Measurements from ENCODE around the gene GSPT1. TPM values are rescaled to one million over a fixed set of nuclear protein-coding genes. Genes with fewer than 3 reads are reported as not detected.

The GSPT1 gene
- polyA plus RNA-seq, 6 donors from 2014 or later: 35.4 to 65.5 (median 54.3) TPM

- H3K4me3 Mint-ChIP-seq: no peak overlapping the region
- peaks cover 1 to 12% (median 8%) of the 10 kb centered on the region in 3 donors for H3K4me1 Mint-ChIP-seq
- no peak for ATAC-seq (ENCODE audit: low read depth in 2 of 2)
- peaks cover 0 to 7% of the 10 kb centered on the region in 2 donors for H3K36me3 Mint-ChIP-seq
- H3K9me3 Mint-ChIP-seq: no peaks in the 10 kb centered on the region
- no peaks in the 10 kb centered on the region for H3K27me3 Mint-ChIP-seq
- no peak for DNase-seq
- H3K27ac Mint-ChIP-seq: no peak overlapping the region
Observed at GRCh38 chr16:11869353-11870228, 46.2 kb downstream of the GSPT1 start.

- ATAC-seq (ENCODE audit: low read depth in 2 of 2) (no peak), DNase-seq (no peak)
- H3K36me3 Mint-ChIP-seq: peaks cover 0 to 7% of the 10 kb centered on the region in 2 donors
- H3K4me3 Mint-ChIP-seq: no peak overlapping the region
- H3K27me3 Mint-ChIP-seq: no peaks in the 10 kb centered on the region
- peaks cover 4 to 15% (median 8%) of the 10 kb centered on the region in 3 donors for H3K4me1 Mint-ChIP-seq
- peak overlapping the region in 2 of 6 donors; percentile 42 to 56 for H3K27ac Mint-ChIP-seq
- H3K9me3 Mint-ChIP-seq: no peaks in the 10 kb centered on the region
Observed at GRCh38 chr16:11868412-11868980, 47.3 kb downstream of the GSPT1 start.

GRCh38 chr16:11862489-11862888, 53.3 kb downstream of the GSPT1 start:
- H3K9me3 Mint-ChIP-seq: no peaks in the 10 kb centered on the region
- H3K36me3 Mint-ChIP-seq: no peaks in the 10 kb centered on the region
- ATAC-seq (ENCODE audit: low read depth in 2 of 2): no peak

GRCh38 chr16:11857161-11857560, 58.6 kb downstream of the GSPT1 start:
- no peak overlapping the region for H3K27ac Mint-ChIP-seq
- no peaks in the 10 kb centered on the region for H3K9me3 Mint-ChIP-seq
- peak overlapping the region in 1 of 8 donors; percentile 39 for H3K4me3 Mint-ChIP-seq
- ATAC-seq (ENCODE audit: low read depth in 2 of 2) (no peak), DNase-seq (no peak)
- no peaks in the 10 kb centered on the region for H3K36me3 Mint-ChIP-seq
- H3K4me1 Mint-ChIP-seq: peaks cover 22 to 39% (median 34%) of the 10 kb centered on the region in 3 donors
- no peaks in the 10 kb centered on the region for H3K27me3 Mint-ChIP-seq

More at GRCh38 chr16:11862489-11862888, 53.3 kb downstream of the GSPT1 start:
- no peak for DNase-seq
- no peak overlapping the region for H3K27ac Mint-ChIP-seq
- no peaks in the 10 kb centered on the region for H3K27me3 Mint-ChIP-seq
- H3K4me1 Mint-ChIP-seq: peaks cover 15 to 21% (median 18%) of the 10 kb centered on the region in 3 donors
- H3K4me3 Mint-ChIP-seq: no peak overlapping the region

- Mint-ChIP-seq H3K27me3 (no peaks in the 10 kb centered on the region), H3K4me3 (peak overlapping the region; percentile 97 to 99 (median 98)), H3K27ac (peak overlapping the region; percentile 95 to 99 (median 98)), H3K36me3 (no peaks in the 10 kb centered on the region), H3K4me1 (peaks cover 22 to 72% (median 51%) of the 10 kb centered on the region in 3 donors), H3K9me3 (no peaks in the 10 kb centered on the region)
- ATAC-seq (ENCODE audit: low read depth in 2 of 2): no peak
- no peak for DNase-seq
Observed at GRCh38 chr16:11852092-11852809, 63.5 kb downstream of the GSPT1 start.

- Mint-ChIP-seq H3K36me3 (peaks cover 0 to 2% of the 10 kb centered on the region in 2 donors), H3K27ac (peak within 1 kb of the TSS; percentile 95 to 99 (median 98)), H3K27me3 (no peaks in the 10 kb centered on the region), H3K4me1 (peaks cover 22 to 67% (median 49%) of the 10 kb centered on the region in 3 donors), H3K4me3 (peak within 1 kb of the TSS; percentile 97 to 99 (median 98)), H3K9me3 (no peaks in the 10 kb centered on the region)
- peak; percentile 88 to 91 for ATAC-seq (ENCODE audit: low read depth in 2 of 2)
- DNase-seq: peak; percentile 96
Observed at GRCh38 chr16:11851294-11852091, 64.3 kb downstream of the GSPT1 start, which contains the start of gene RSL1D1. Gene RSL1D1, minus strand, starts transcription at chr16:11851542. Its CDS starts 30 bp downstream, at chr16:11851512.

- peak overlapping the region in 2 of 6 donors; percentile 15 to 69 for H3K27ac Mint-ChIP-seq
- ATAC-seq (ENCODE audit: low read depth in 2 of 2): no peak
- no peaks in the 10 kb centered on the region for H3K9me3 Mint-ChIP-seq
- H3K4me3 Mint-ChIP-seq: peak overlapping the region in 5 of 8 donors; percentile 19 to 98 (median 53)
- H3K36me3 Mint-ChIP-seq: peaks cover 0 to 4% of the 10 kb centered on the region in 2 donors
- H3K4me1 Mint-ChIP-seq: peaks cover 13 to 45% (median 42%) of the 10 kb centered on the region in 3 donors
- H3K27me3 Mint-ChIP-seq: no peaks in the 10 kb centered on the region
- no peak for DNase-seq
Observed at GRCh38 chr16:11848842-11849241, 66.9 kb downstream of the GSPT1 start.

GRCh38 chr16:11844499-11844898, 71.3 kb downstream of the GSPT1 start:
- Mint-ChIP-seq H3K9me3 (no peaks in the 10 kb centered on the region), H3K36me3 (peaks cover 7 to 8% of the 10 kb centered on the region in 2 donors), H3K27me3 (no peaks in the 10 kb centered on the region), H3K4me1 (peaks cover 3 to 17% (median 15%) of the 10 kb centered on the region in 3 donors), H3K27ac (peak overlapping the region in 2 of 6 donors; percentile 35 to 47), H3K4me3 (no peak overlapping the region)
- no peak for DNase-seq
- no peak for ATAC-seq (ENCODE audit: low read depth in 2 of 2)

- Mint-ChIP-seq H3K27me3 (no peaks in the 10 kb centered on the region), H3K27ac (peak overlapping the region in 1 of 6 donors; percentile 47)
Observed at GRCh38 chr16:11843861-11844260, 71.9 kb downstream of the GSPT1 start.

GRCh38 chr16:11843206-11843605, 72.5 kb downstream of the GSPT1 start:
- Mint-ChIP-seq H3K4me1 (peaks cover 3 to 5% (median 4%) of the 10 kb centered on the region in 3 donors), H3K27me3 (no peaks in the 10 kb centered on the region), H3K27ac (no peak overlapping the region), H3K36me3 (peaks cover 9% of the 10 kb centered on the region in 2 donors), H3K9me3 (no peaks in the 10 kb centered on the region), H3K4me3 (no peak overlapping the region)
- ATAC-seq (ENCODE audit: low read depth in 2 of 2) (no peak), DNase-seq (no peak)

More at GRCh38 chr16:11843861-11844260, 71.9 kb downstream of the GSPT1 start:
- ATAC-seq (ENCODE audit: low read depth in 2 of 2): no peak
- H3K4me1 Mint-ChIP-seq: peaks cover 3 to 12% (median 9%) of the 10 kb centered on the region in 3 donors
- peaks cover 9% of the 10 kb centered on the region in 2 donors for H3K36me3 Mint-ChIP-seq
- no peaks in the 10 kb centered on the region for H3K9me3 Mint-ChIP-seq
- no peak overlapping the region for H3K4me3 Mint-ChIP-seq
- no peak for DNase-seq

GRCh38 chr16:11841026-11841425, 74.7 kb downstream of the GSPT1 start:
- ATAC-seq (ENCODE audit: low read depth in 2 of 2): no peak
- Mint-ChIP-seq H3K9me3 (no peaks in the 10 kb centered on the region), H3K36me3 (peaks cover 8 to 18% of the 10 kb centered on the region in 2 donors), H3K27ac (no peak overlapping the region), H3K4me1 (peaks cover 0 to 3% (median 0%) of the 10 kb centered on the region in 3 donors), H3K4me3 (no peak overlapping the region), H3K27me3 (no peaks in the 10 kb centered on the region)
- DNase-seq: no peak

GRCh38 chr16:11836650-11837244, 79.0 kb downstream of the GSPT1 start:
- no peak for DNase-seq
- no peaks in the 10 kb centered on the region for H3K9me3 Mint-ChIP-seq

More at GRCh38 chr16:11836650-11837244, 79.0 kb downstream of the GSPT1 start:
- no peaks in the 10 kb centered on the region for H3K27me3 Mint-ChIP-seq
- H3K27ac Mint-ChIP-seq: no peak overlapping the region
- H3K4me3 Mint-ChIP-seq: no peak overlapping the region
- no peaks in the 10 kb centered on the region for H3K4me1 Mint-ChIP-seq
- ATAC-seq (ENCODE audit: low read depth in 2 of 2): no peak
- peaks cover 10 to 21% of the 10 kb centered on the region in 2 donors for H3K36me3 Mint-ChIP-seq
